H9 (cell line): ENCODE results near the gene RHBDD1. TPM values are rescaled to one million over a fixed set of nuclear protein-coding genes. Genes with fewer than 3 reads are reported as not detected.
A peak's percentile ranks its signal among the peaks of the same experiment; 100 is the strongest.

Source experiments
- DNase-seq: peaks from one replicate; pipeline ENCODE4 v3.0.0-alpha.2; 2017
- H2AFZ ChIP-seq: one replicate; pipeline ENCODE4 v1.6.1; 2013; ENCODE audit warnings: mild to moderate bottlenecking, low read length, control low read depth, moderate library complexity
- H2AK5ac ChIP-seq: 2 replicates; pipeline ENCODE4 v1.6.1; 2013; ENCODE audit warnings: low read length, control low read depth, mixed read lengths; ENCODE audit not compliant: insufficient read length
- H2BK120ac ChIP-seq: one replicate; pipeline ENCODE4 v1.6.1; 2013; ENCODE audit warnings: low read depth, mild to moderate bottlenecking, low read length, control low read depth, inconsistent platforms; ENCODE audit not compliant: poor library complexity, severe bottlenecking
- H2BK12ac ChIP-seq: 2 replicates; pipeline ENCODE4 v1.6.1; 2013; ENCODE audit warnings: low read length, control low read depth, mixed read lengths, low read depth; ENCODE audit not compliant: insufficient read length
- H2BK15ac ChIP-seq: 2 replicates; pipeline ENCODE4 v1.6.1; 2013; ENCODE audit warnings: low read depth, low read length, control low read depth
- H2BK20ac ChIP-seq: one replicate; pipeline ENCODE4 v1.6.1; 2013; ENCODE audit warnings: low read depth, mild to moderate bottlenecking, low read length, control low read depth, inconsistent platforms; ENCODE audit not compliant: poor library complexity, severe bottlenecking
- H2BK5ac ChIP-seq: 2 replicates; pipeline ENCODE4 v1.6.1; 2013; ENCODE audit warnings: low read length, control low read depth, mixed read lengths; ENCODE audit not compliant: insufficient read length
- H3K14ac ChIP-seq: 2 replicates; pipeline ENCODE4 v1.6.1; 2013; ENCODE audit warnings: low read length, control low read depth; ENCODE audit not compliant: insufficient read depth
- H3K18ac ChIP-seq: 2 replicates; pipeline ENCODE4 v1.6.1; 2013; ENCODE audit warnings: low read depth, mild to moderate bottlenecking, mixed read lengths, low read length, control low read depth; ENCODE audit not compliant: insufficient read length
- H3K23ac ChIP-seq: 2 replicates; pipeline ENCODE4 v1.6.1; 2013; ENCODE audit warnings: low read length, control low read depth, mixed read lengths, low read depth; ENCODE audit not compliant: insufficient read length
- H3K23me2 ChIP-seq: 2 replicates; pipeline ENCODE4 v1.6.1; 2013; ENCODE audit warnings: low read depth, mild to moderate bottlenecking, mixed read lengths, low read length, control low read depth; ENCODE audit not compliant: insufficient read length, poor library complexity, severe bottlenecking
- H3K27ac ChIP-seq: 2 replicates; pipeline ENCODE4 v1.5.1; 2013; ENCODE audit warnings: low read length, control low read depth, mixed read lengths, low read depth; ENCODE audit not compliant: insufficient read length
- H3K27me3 ChIP-seq: 2 replicates; pipeline ENCODE4 v1.6.1; 2013; ENCODE audit warnings: low read length, control low read depth, inconsistent platforms; ENCODE audit not compliant: insufficient read depth
- H3K4ac ChIP-seq: 2 replicates; pipeline ENCODE4 v1.6.1; 2013; ENCODE audit warnings: low read depth, mild to moderate bottlenecking, control low read depth, inconsistent platforms, low read length, moderate library complexity
- H3K4me1 ChIP-seq: 2 replicates; pipeline ENCODE4 v1.6.1; 2013; ENCODE audit warnings: low read length, control low read depth, inconsistent platforms; ENCODE audit not compliant: insufficient read depth
- H3K4me2 ChIP-seq: 2 replicates; pipeline ENCODE4 v1.6.1; 2013; ENCODE audit warnings: low read length, control low read depth, mixed read lengths; ENCODE audit not compliant: insufficient read length, insufficient read depth
- H3K56ac ChIP-seq: 2 replicates; pipeline ENCODE4 v1.6.1; 2013; ENCODE audit warnings: low read depth, mild to moderate bottlenecking, mixed read lengths, low read length, control low read depth; ENCODE audit not compliant: insufficient read length
- H3K79me1 ChIP-seq: 2 replicates; pipeline ENCODE4 v1.6.1; 2013; ENCODE audit warnings: low read depth, mild to moderate bottlenecking, moderate library complexity, low read length, control low read depth, inconsistent platforms; ENCODE audit not compliant: insufficient read depth, poor library complexity, severe bottlenecking
- H3K79me2 ChIP-seq: 2 replicates; pipeline ENCODE4 v1.6.1; 2013; ENCODE audit warnings: low read length, control low read depth, inconsistent platforms; ENCODE audit not compliant: insufficient read depth
- H3K9ac ChIP-seq: 2 replicates; pipeline ENCODE4 v1.6.1; 2013; ENCODE audit warnings: low read length, control low read depth, mixed read lengths; ENCODE audit not compliant: insufficient read length; ENCODE audit errors: extremely low read depth
- H3K9me3 ChIP-seq: one replicate; pipeline ENCODE4 v1.6.1; 2013; ENCODE audit warnings: low read depth, low read length, inconsistent platforms; ENCODE audit not compliant: control insufficient read depth
- H3T11ph ChIP-seq: one replicate; pipeline ENCODE4 v1.6.1; 2013; ENCODE audit warnings: mild to moderate bottlenecking, low read length, control low read depth, inconsistent platforms
- H4K20me1 ChIP-seq: one replicate; pipeline ENCODE4 v1.6.1; 2013; ENCODE audit not compliant: control insufficient read depth, insufficient read length, insufficient read depth
- H4K5ac ChIP-seq: 2 replicates; pipeline ENCODE4 v1.6.1; 2013; ENCODE audit warnings: low read depth, mild to moderate bottlenecking, mixed read lengths, low read length, control low read depth; ENCODE audit not compliant: insufficient read length
- H4K8ac ChIP-seq: replicated peaks from 2 replicates; pipeline ENCODE4 v1.6.1; 2013; ENCODE audit warnings: low read length, control low read depth, mixed read lengths, low read depth; ENCODE audit not compliant: insufficient read length
- H4K91ac ChIP-seq: 2 replicates; pipeline ENCODE4 v1.6.1; 2013; ENCODE audit warnings: low read depth, mild to moderate bottlenecking, moderate library complexity, mixed read lengths, low read length, control low read depth; ENCODE audit not compliant: insufficient read length
- H3K27ac Mint-ChIP-seq, 3 experiments: 2 replicates in 2 of 3; 3 replicates in 1 of 3; pipeline ENCODE4 v1.8.0; 2020 to 2021; ENCODE audit warnings: mixed read lengths in 3 of 3, mild to moderate bottlenecking in 1 of 3, moderate library complexity in 1 of 3
- H3K27me3 Mint-ChIP-seq: 2 replicates; pipeline ENCODE4 v1.8.0; 2021; ENCODE audit warnings: low read depth, mild to moderate bottlenecking, moderate library complexity, mixed read lengths
- H3K36me3 Mint-ChIP-seq, 3 experiments: 2 replicates in 2 of 3; 3 replicates in 1 of 3; pipeline ENCODE4 v1.8.0; 2020 to 2021; ENCODE audit warnings: low read depth in 3 of 3, mixed read lengths in 3 of 3; ENCODE audit not compliant: insufficient read depth in 1 of 3
- H3K4me1 Mint-ChIP-seq, 2 experiments: 2 replicates each; pipeline ENCODE4 v1.8.0; 2020; ENCODE audit warnings: mixed read lengths in 2 of 2
- H3K4me3 Mint-ChIP-seq, 2 experiments: 2 replicates in 1 of 2; 3 replicates in 1 of 2; pipeline ENCODE4 v1.8.0; 2020 to 2021; ENCODE audit warnings: mild to moderate bottlenecking in 2 of 2, mixed read lengths in 2 of 2, moderate library complexity in 1 of 2
- H3K9me3 Mint-ChIP-seq, 2 experiments: 2 replicates in 1 of 2; 3 replicates in 1 of 2; pipeline ENCODE4 v1.8.0; 2020; ENCODE audit warnings: mild to moderate bottlenecking in 2 of 2, mixed read lengths in 2 of 2, moderate library complexity in 1 of 2
- CTCF ChIP-seq: fragments of 200-600 bp; sonication (generic); conservative IDR thresholded peaks from 3 replicates; pipeline ENCODE4 v1.8.0; 2021; ENCODE audit warnings: antibody characterized with exemption, mild to moderate bottlenecking
- WGBS: extraction: QIAGEN DNeasy Blood & Tissue Kit; methylation state at CpG from one replicate; pipeline ENCODE4 v1.1.7; 2013; ENCODE audit warnings: missing lambda C conversion rate, low lambda C conversion rate, mixed read lengths; ENCODE audit not compliant: insufficient read length; ENCODE audit errors: extremely low coverage; 5-methylcytosine and 5-hydroxymethylcytosine counted together
- total RNA-seq: library from RNA; stranded (reverse); gene quantifications from 2 replicates; pipeline ENCODE4 v1.2.1, GENCODE V29; 2021

The RHBDD1 gene
- total RNA-seq, 1 experiment from 2014 or later: 24.9 TPM

GRCh38 chr2:226978300-226978699 is 142.4 kb downstream of the RHBDD1 start:
- no peak for TF ChIP-seq CTCF
- H2AFZ ChIP-seq: no peak overlapping the region
- no peak overlapping the region for H4K8ac ChIP-seq
- Mint-ChIP-seq H3K36me3 (no peaks in the 10 kb centered on the region), H3K4me3 (no peak overlapping the region), H3K9me3 (no peaks in the 10 kb centered on the region), H3K27me3 (no peaks in the 10 kb centered on the region), H3K27ac (peak overlapping the region in 1 of 3 experiments; percentile 27; a peak in 2 of 7 replicates), H3K4me1 (peaks cover 27% of the 10 kb centered on the region in 2 experiments)
- H3K79me1 ChIP-seq: no peaks in the 10 kb centered on the region
- no peak for DNase-seq
- H3T11ph ChIP-seq: no peak overlapping the region
- H3K4me2 ChIP-seq: no peak overlapping the region
- H3K79me2 ChIP-seq: no peaks in the 10 kb centered on the region
- H2BK20ac ChIP-seq: no peak overlapping the region
- no peak overlapping the region for H3K9ac ChIP-seq
- WGBS: no CpG with 5 or more reads among the region's 7 CpGs
- H3K18ac ChIP-seq: no peak overlapping the region
- no peaks in the 10 kb centered on the region for H3K23me2 ChIP-seq
- H4K5ac ChIP-seq: no peak overlapping the region
- no peak overlapping the region for H3K27ac ChIP-seq
- no peaks in the 10 kb centered on the region for H4K20me1 ChIP-seq
- no peak overlapping the region for H2AK5ac ChIP-seq
- no peak overlapping the region for H2BK120ac ChIP-seq
- H2BK12ac ChIP-seq: no peak overlapping the region
- no peaks in the 10 kb centered on the region for H3K27me3 ChIP-seq
- H3K4me1 ChIP-seq: no peaks in the 10 kb centered on the region
- no peak overlapping the region for H2BK5ac ChIP-seq
- no peak overlapping the region for H4K91ac ChIP-seq
- no peak overlapping the region for H2BK15ac ChIP-seq
- H3K14ac ChIP-seq: no peak overlapping the region
- no peaks in the 10 kb centered on the region for H3K9me3 ChIP-seq
- H3K56ac ChIP-seq: no peak overlapping the region
- H3K4ac ChIP-seq: no peak overlapping the region
- no peak overlapping the region for H3K23ac ChIP-seq
